AML-193 (cell line): ENCODE measurements around the gene EXPH5.

Experiments used
- DNase-seq, 2 experiments: peaks; one replicate each; lab custom pipeline; 2025; lab: John Stamatoyannopoulos, UW

The EXPH5 gene

GRCh38 chr11:108468478-108468864 lies 125.1 kb downstream of the EXPH5 start:
- DNase-seq = peak; percentile 17 to 23

- DNase-seq = peak; percentile 91
Observed at GRCh38 chr11:108467091-108467823, 126.3 kb downstream of the EXPH5 start, which contains the start of gene C11orf65. Gene C11orf65, minus strand, starts transcription at chr11:108467529. Its CDS starts 5,970 bp downstream, at chr11:108461559.

- DNase-seq = no peak
Observed at GRCh38 chr11:108466405-108466804, 127.2 kb downstream of the EXPH5 start.
